HepG2 (cell line): ENCODE data around the gene ITIH2. TPM values are rescaled to one million over a fixed set of nuclear protein-coding genes. Genes with fewer than 3 reads are reported as not detected.

Experiments
- ARID2 ChIP-seq: sonication (generic); formaldehyde crosslinking; IDR thresholded peaks from 2 replicates; pipeline ENCODE4 v1.8.1; 2022; ENCODE audit warnings: mild to moderate bottlenecking, missing genetic modification reagents, borderline replicate concordance
- BORCS8-MEF2B ChIP-seq: sonication (generic); formaldehyde crosslinking; IDR thresholded peaks from 2 replicates; pipeline ENCODE4 v1.8.0; 2022; ENCODE audit warnings: mild to moderate bottlenecking, missing genetic modification reagents
- CCDC6 ChIP-seq: sonication (generic); formaldehyde crosslinking; IDR thresholded peaks from 2 replicates; pipeline ENCODE4 v1.8.1; 2022; ENCODE audit warnings: mild to moderate bottlenecking, missing genetic modification reagents, moderate library complexity
- CREBL2 ChIP-seq: sonication (generic); formaldehyde crosslinking; IDR thresholded peaks from 2 replicates; pipeline ENCODE4 v1.8.1; 2023; ENCODE audit warnings: missing genetic modification reagents, mild to moderate bottlenecking, borderline replicate concordance
- ELF4 ChIP-seq: sonication (generic); formaldehyde crosslinking; IDR thresholded peaks from 2 replicates; pipeline ENCODE4 v1.5.0; 2020; ENCODE audit warnings: missing genetic modification reagents, mild to moderate bottlenecking, moderate library complexity, borderline replicate concordance
- GMEB1 ChIP-seq: sonication (generic); formaldehyde crosslinking; IDR thresholded peaks from 2 replicates; pipeline ENCODE4 v1.5.1; 2020; ENCODE audit warnings: missing genetic modification reagents, mild to moderate bottlenecking, borderline replicate concordance
- HMG20B ChIP-seq: conservative IDR thresholded peaks from 2 replicates; pipeline ENCODE4 v1.6.1; 2016; ENCODE audit warnings: missing genetic modification reagents, missing compliant biosample characterization
- KDM4B ChIP-seq: sonication (generic); formaldehyde crosslinking; IDR thresholded peaks from 2 replicates; pipeline ENCODE4 v1.4.0; 2020; ENCODE audit warnings: missing genetic modification reagents
- PHF21A ChIP-seq: sonication (generic); formaldehyde crosslinking; IDR thresholded peaks from 2 replicates; pipeline ENCODE4 v1.5.0; 2020; ENCODE audit warnings: mild to moderate bottlenecking, missing genetic modification reagents
- PPARG ChIP-seq: conservative IDR thresholded peaks from 2 replicates; pipeline ENCODE4 v1.6.1; 2016; ENCODE audit warnings: missing biosample characterization, missing genetic modification reagents
- SMAD1 ChIP-seq: sonication (generic); formaldehyde crosslinking; IDR thresholded peaks from 2 replicates; pipeline ENCODE4 v1.4.0; 2020; ENCODE audit warnings: missing genetic modification reagents, low read depth, mild to moderate bottlenecking, borderline replicate concordance
- SMARCE1 ChIP-seq: fragments of 450-650 bp; IDR thresholded peaks from 2 replicates; pipeline ENCODE4 v1.6.1; 2017; ENCODE audit warnings: borderline replicate concordance
- TCF7 ChIP-seq: sonication (generic); IDR thresholded peaks from 2 replicates; pipeline ENCODE4 v1.6.1; 2016; ENCODE audit warnings: antibody characterized with exemption, low read depth
- XBP1 ChIP-seq: sonication (generic); formaldehyde crosslinking; IDR thresholded peaks from 2 replicates; pipeline ENCODE4 v1.5.0; 2020; ENCODE audit warnings: missing genetic modification reagents
- ZIK1 ChIP-seq: sonication (generic); formaldehyde crosslinking; IDR thresholded peaks from 2 replicates; pipeline ENCODE4 v1.5.0; 2020; ENCODE audit warnings: mild to moderate bottlenecking, low read depth, missing genetic modification reagents, borderline replicate concordance
- ZNF276 ChIP-seq: sonication (generic); formaldehyde crosslinking; IDR thresholded peaks from 2 replicates; pipeline ENCODE4 v1.4.0; 2020; ENCODE audit warnings: mild to moderate bottlenecking, low read depth, missing genetic modification reagents
- ZNF558 ChIP-seq: sonication (generic); formaldehyde crosslinking; IDR thresholded peaks from 2 replicates; pipeline ENCODE4 v1.9.0; 2022; ENCODE audit warnings: mild to moderate bottlenecking, missing genetic modification reagents, borderline replicate concordance
- ZNF605 ChIP-seq: sonication (generic); formaldehyde crosslinking; IDR thresholded peaks from 2 replicates; pipeline ENCODE4 v1.8.0; 2022; ENCODE audit warnings: mild to moderate bottlenecking, missing genetic modification reagents
- ZNF839 ChIP-seq: sonication (generic); formaldehyde crosslinking; IDR thresholded peaks from 2 replicates; pipeline ENCODE4 v1.4.0; 2020; ENCODE audit warnings: missing genetic modification reagents, mild to moderate bottlenecking, borderline replicate concordance
- polyA plus RNA-seq, 8 experiments: library from polyadenylated mRNA; depleted of rRNA in 3 of 8; stranded (reverse) in 7 of 8; unstranded in 1 of 8; fragments of >200 nt; fragmentation: Illumina TruSeq in 4 of 8; extraction: Trizol in 4 of 8; gene quantifications; 2 replicates each; pipeline versions ENCODE4 v1.2.1 to v1.2.3, GENCODE V29; 2011 to 2016; ENCODE audit warnings: low read depth in 4 of 8, missing spikeins in 1 of 8, mixed read lengths in 1 of 8; ENCODE audit not compliant: insufficient read depth in 1 of 8
- total RNA-seq, 5 experiments: library from RNA; depleted of rRNA; stranded (reverse); fragments of >200 nt; fragmentation: Illumina TruSeq; extraction: Trizol; gene quantifications; 2 replicates each; pipeline ENCODE4 v1.2.3, GENCODE V29; 2016; ENCODE audit warnings: low read depth in 1 of 5
- TF ChIP-seq, protein P1 (sequence below): sonication (generic); formaldehyde crosslinking; conservative IDR thresholded peaks from 2 replicates; pipeline ENCODE4 v1.4.0; 2020; ENCODE audit warnings: mild to moderate bottlenecking, missing genetic modification reagents, moderate library complexity
- TF ChIP-seq, protein P2 (sequence below): sonication (generic); formaldehyde crosslinking; IDR thresholded peaks from 2 replicates; pipeline ENCODE4 v1.4.0; 2020; ENCODE audit warnings: missing genetic modification reagents

Gene ITIH2
- total and polyA plus RNA-seq, 2 of the 13 experiments (the other 11 are each of a cell fraction or from before 2014, with no cell fraction given) = 1,197 to 1,427 TPM

GRCh38 chr10:7787150-7787856, 84.2 kb downstream of the ITIH2 start (continued):
- no peak for TF ChIP-seq SMAD1 (CRISPR knock-in tag)
- 0 out of 2 replicates have a peak, but pooled peaks have one; percentile 16 for TF ChIP-seq ZNF558 (CRISPR knock-in tag)
- TF ChIP-seq TCF7 = no peak
- no peak for TF ChIP-seq ARID2
- TF ChIP-seq PPARG (CRISPR knock-in tag) = no peak
- TF ChIP-seq ELF4 = 0 out of 2 replicates have a peak, but pooled peaks have one; percentile 16
- TF ChIP-seq XBP1 (CRISPR knock-in tag) = no peak
- TF ChIP-seq ZNF839 (CRISPR knock-in tag) = 0 out of 2 replicates have a peak, but pooled peaks have one; percentile 25
- 0 out of 2 replicates have a peak, but pooled peaks have one; percentile 14 for TF ChIP-seq KDM4B (CRISPR knock-in tag)
- TF ChIP-seq ZNF276 (CRISPR knock-in tag) = no peak
- no peak for TF ChIP-seq PHF21A (CRISPR knock-in tag)
- no peak for TF ChIP-seq BORCS8-MEF2B
- TF ChIP-seq GMEB1 (CRISPR knock-in tag) = no peak
- TF ChIP-seq ZIK1 = no peak
- no peak for TF ChIP-seq SMARCE1
- 0 out of 2 replicates have a peak, but pooled peaks have one; percentile 6 for TF ChIP-seq ZNF605 (CRISPR knock-in tag)
- TF ChIP-seq HMG20B (CRISPR knock-in tag) = no peak
- TF ChIP-seq CREBL2 = no peak
- TF ChIP-seq, protein P1, sequence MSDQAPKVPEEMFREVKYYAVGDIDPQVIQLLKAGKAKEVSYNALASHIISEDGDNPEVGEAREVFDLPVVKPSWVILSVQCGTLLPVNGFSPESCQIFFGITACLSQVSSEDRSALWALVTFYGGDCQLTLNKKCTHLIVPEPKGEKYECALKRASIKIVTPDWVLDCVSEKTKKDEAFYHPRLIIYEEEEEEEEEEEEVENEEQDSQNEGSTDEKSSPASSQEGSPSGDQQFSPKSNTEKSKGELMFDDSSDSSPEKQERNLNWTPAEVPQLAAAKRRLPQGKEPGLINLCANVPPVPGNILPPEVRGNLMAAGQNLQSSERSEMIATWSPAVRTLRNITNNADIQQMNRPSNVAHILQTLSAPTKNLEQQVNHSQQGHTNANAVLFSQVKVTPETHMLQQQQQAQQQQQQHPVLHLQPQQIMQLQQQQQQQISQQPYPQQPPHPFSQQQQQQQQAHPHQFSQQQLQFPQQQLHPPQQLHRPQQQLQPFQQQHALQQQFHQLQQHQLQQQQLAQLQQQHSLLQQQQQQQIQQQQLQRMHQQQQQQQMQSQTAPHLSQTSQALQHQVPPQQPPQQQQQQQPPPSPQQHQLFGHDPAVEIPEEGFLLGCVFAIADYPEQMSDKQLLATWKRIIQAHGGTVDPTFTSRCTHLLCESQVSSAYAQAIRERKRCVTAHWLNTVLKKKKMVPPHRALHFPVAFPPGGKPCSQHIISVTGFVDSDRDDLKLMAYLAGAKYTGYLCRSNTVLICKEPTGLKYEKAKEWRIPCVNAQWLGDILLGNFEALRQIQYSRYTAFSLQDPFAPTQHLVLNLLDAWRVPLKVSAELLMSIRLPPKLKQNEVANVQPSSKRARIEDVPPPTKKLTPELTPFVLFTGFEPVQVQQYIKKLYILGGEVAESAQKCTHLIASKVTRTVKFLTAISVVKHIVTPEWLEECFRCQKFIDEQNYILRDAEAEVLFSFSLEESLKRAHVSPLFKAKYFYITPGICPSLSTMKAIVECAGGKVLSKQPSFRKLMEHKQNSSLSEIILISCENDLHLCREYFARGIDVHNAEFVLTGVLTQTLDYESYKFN (CRISPR knock-in tag) = no peak
- 0 out of 2 replicates have a peak, but pooled peaks have one; percentile 5 for TF ChIP-seq CCDC6
- TF ChIP-seq, protein P2, sequence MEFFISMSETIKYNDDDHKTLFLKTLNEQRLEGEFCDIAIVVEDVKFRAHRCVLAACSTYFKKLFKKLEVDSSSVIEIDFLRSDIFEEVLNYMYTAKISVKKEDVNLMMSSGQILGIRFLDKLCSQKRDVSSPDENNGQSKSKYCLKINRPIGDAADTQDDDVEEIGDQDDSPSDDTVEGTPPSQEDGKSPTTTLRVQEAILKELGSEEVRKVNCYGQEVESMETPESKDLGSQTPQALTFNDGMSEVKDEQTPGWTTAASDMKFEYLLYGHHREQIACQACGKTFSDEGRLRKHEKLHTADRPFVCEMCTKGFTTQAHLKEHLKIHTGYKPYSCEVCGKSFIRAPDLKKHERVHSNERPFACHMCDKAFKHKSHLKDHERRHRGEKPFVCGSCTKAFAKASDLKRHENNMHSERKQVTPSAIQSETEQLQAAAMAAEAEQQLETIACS (CRISPR knock-in tag) = no peak
